Measurements from ENCODE around the gene ERMN. TPM values are rescaled to one million over a fixed set of nuclear protein-coding genes. Genes with fewer than 3 reads are reported as not detected.

The ERMN gene
- total RNA-seq, 3 donors from 2014 or later: 1.4 to 2.2 (median 1.6) TPM

GRCh38 chr2:157322432-157322831 is 3.2 kb downstream of the ERMN start:
- intact Hi-C loops (cut with DNase I; ENCODE audit: low total_unique reads): no loop called here
- Histone ChIP-seq H3K4me1 (no peaks in the 10 kb centered on the region), H3K27me3 (no peaks in the 10 kb centered on the region), H3K36me3 (no peaks in the 10 kb centered on the region), H3K27ac (no peak overlapping the region), H3K9me3 (no peaks in the 10 kb centered on the region), H3K4me3 (no peak overlapping the region)
- TF ChIP-seq CTCF (IDR thresholded peaks at IDR 0.05) (no peak), POLR2A (IDR thresholded peaks at IDR 0.05) (no peak), POLR2AphosphoS5 (IDR thresholded peaks at IDR 0.05) (no peak)
- DNase-seq (ENCODE audit: low spot score in 2 of 2): no peak

- Histone ChIP-seq H3K4me1 (no peaks in the 10 kb centered on the region), H3K27me3 (no peaks in the 10 kb centered on the region), H3K36me3 (no peaks in the 10 kb centered on the region), H3K27ac (no peak overlapping the region), H3K9me3 (no peaks in the 10 kb centered on the region), H3K4me3 (no peak overlapping the region)
- no peak for DNase-seq (ENCODE audit: low spot score in 2 of 2)
- intact Hi-C loops (cut with DNase I; ENCODE audit: low total_unique reads): no loop called here
- TF ChIP-seq POLR2AphosphoS5 (IDR thresholded peaks at IDR 0.05): no peak
- TF ChIP-seq CTCF (IDR thresholded peaks at IDR 0.05): no peak
- TF ChIP-seq POLR2A (IDR thresholded peaks at IDR 0.05): no peak
Observed at GRCh38 chr2:157321466-157321865, 4.2 kb downstream of the ERMN start.

- intact Hi-C loops (cut with DNase I; ENCODE audit: low total_unique reads): no loop called here
- TF ChIP-seq POLR2A (IDR thresholded peaks at IDR 0.05) (no peak), CTCF (IDR thresholded peaks at IDR 0.05) (no peak), POLR2AphosphoS5 (IDR thresholded peaks at IDR 0.05) (no peak)
- H3K4me3 ChIP-seq: no peak overlapping the region
- no peaks in the 10 kb centered on the region for H3K9me3 ChIP-seq
- DNase-seq (ENCODE audit: low spot score in 2 of 2): no peak
- H3K4me1 ChIP-seq: no peaks in the 10 kb centered on the region
- no peaks in the 10 kb centered on the region for H3K27me3 ChIP-seq
- no peaks in the 10 kb centered on the region for H3K36me3 ChIP-seq
- H3K27ac ChIP-seq: no peak overlapping the region
Observed at GRCh38 chr2:157320409-157320808, 5.2 kb downstream of the ERMN start.

GRCh38 chr2:157319795-157320194 is 5.8 kb downstream of the ERMN start:
- no peak for TF ChIP-seq CTCF (IDR thresholded peaks at IDR 0.05)
- no peak for TF ChIP-seq POLR2AphosphoS5 (IDR thresholded peaks at IDR 0.05)
- TF ChIP-seq POLR2A (IDR thresholded peaks at IDR 0.05): no peak
- Histone ChIP-seq H3K27ac (no peak overlapping the region), H3K27me3 (no peaks in the 10 kb centered on the region), H3K4me1 (no peaks in the 10 kb centered on the region), H3K9me3 (no peaks in the 10 kb centered on the region), H3K36me3 (no peaks in the 10 kb centered on the region), H3K4me3 (no peak overlapping the region)
- DNase-seq (ENCODE audit: low spot score in 2 of 2): no peak
- intact Hi-C loops (cut with DNase I; ENCODE audit: low total_unique reads): no loop called here

GRCh38 chr2:157318884-157319283 is 6.7 kb downstream of the ERMN start:
- TF ChIP-seq POLR2A (IDR thresholded peaks at IDR 0.05) (no peak), CTCF (IDR thresholded peaks at IDR 0.05) (no peak), POLR2AphosphoS5 (IDR thresholded peaks at IDR 0.05) (no peak)
- no peak overlapping the region for H3K4me3 ChIP-seq
- no peaks in the 10 kb centered on the region for H3K4me1 ChIP-seq
- no peaks in the 10 kb centered on the region for H3K9me3 ChIP-seq
- intact Hi-C loops (cut with DNase I; ENCODE audit: low total_unique reads): no loop called here
- DNase-seq (ENCODE audit: low spot score in 2 of 2): no peak
- no peak overlapping the region for H3K27ac ChIP-seq
- H3K27me3 ChIP-seq: no peaks in the 10 kb centered on the region
- no peaks in the 10 kb centered on the region for H3K36me3 ChIP-seq

Measured in breast epithelium (tissue), 4 donors.